Activated CD8-positive, alpha-beta memory T cell treated with anti-CD3 and anti-CD28 coated beads, Interleukin-2, amount 10 ng/mL, durations not matched to agents 7 days and 5 days (primary cell): ENCODE measurements around the gene CREB3L2. TPM values are rescaled to one million over a fixed set of nuclear protein-coding genes. Genes with fewer than 3 reads are reported as not detected.
A peak's percentile ranks its signal among the peaks of the same experiment; 100 is the strongest.
"Not testable (repeated sequence)": the region's sequence is repeated elsewhere in the genome, so short reads cannot be mapped to it uniquely, and the experiment has no call there.

Source experiments
- ATAC-seq: fragments of 150-1000 bp; cut with Tn5 transposase; one replicate; pipeline ENCODE4 v1.10.0; 2021; ENCODE audit warnings: moderate library complexity
- CTCF ChIA-PET: fragments of 350-600 bp; sonication (Branson Sonifier 250); formaldehyde crosslinking; loops from one replicate; lab custom pipeline; 2021; ENCODE audit warnings: antibody characterized with exemption; lab: Charles Lee
- DNase-seq: peaks from one replicate; pipeline ENCODE4 v3.0.0-alpha.2; 2020
- H3K27ac Mint-ChIP-seq: one replicate; pipeline ENCODE4 v1.8.0; 2021; ENCODE audit warnings: mild to moderate bottlenecking, mixed read lengths
- H3K27me3 Mint-ChIP-seq: one replicate; pipeline ENCODE4 v1.8.0; 2021; ENCODE audit warnings: mixed read lengths
- H3K36me3 Mint-ChIP-seq: one replicate; pipeline ENCODE4 v1.8.0; 2021; ENCODE audit warnings: mild to moderate bottlenecking, mixed read lengths
- H3K4me1 Mint-ChIP-seq: one replicate; pipeline ENCODE4 v1.8.0; 2021; ENCODE audit warnings: mixed read lengths
- H3K4me3 Mint-ChIP-seq: one replicate; pipeline ENCODE4 v1.8.0; 2021; ENCODE audit warnings: mild to moderate bottlenecking, moderate library complexity, mixed read lengths
- H3K9me3 Mint-ChIP-seq: one replicate; pipeline ENCODE4 v1.8.0; 2022; ENCODE audit warnings: low read depth, mixed read lengths
- total RNA-seq, 2 experiments: library from RNA; stranded (reverse); gene quantifications; one replicate each; pipeline ENCODE4 v1.2.3, GENCODE V29; 2021

The CREB3L2 gene
- total RNA-seq, 2 experiments from 2014 or later: 24.0 to 29.0 TPM

DNA sequence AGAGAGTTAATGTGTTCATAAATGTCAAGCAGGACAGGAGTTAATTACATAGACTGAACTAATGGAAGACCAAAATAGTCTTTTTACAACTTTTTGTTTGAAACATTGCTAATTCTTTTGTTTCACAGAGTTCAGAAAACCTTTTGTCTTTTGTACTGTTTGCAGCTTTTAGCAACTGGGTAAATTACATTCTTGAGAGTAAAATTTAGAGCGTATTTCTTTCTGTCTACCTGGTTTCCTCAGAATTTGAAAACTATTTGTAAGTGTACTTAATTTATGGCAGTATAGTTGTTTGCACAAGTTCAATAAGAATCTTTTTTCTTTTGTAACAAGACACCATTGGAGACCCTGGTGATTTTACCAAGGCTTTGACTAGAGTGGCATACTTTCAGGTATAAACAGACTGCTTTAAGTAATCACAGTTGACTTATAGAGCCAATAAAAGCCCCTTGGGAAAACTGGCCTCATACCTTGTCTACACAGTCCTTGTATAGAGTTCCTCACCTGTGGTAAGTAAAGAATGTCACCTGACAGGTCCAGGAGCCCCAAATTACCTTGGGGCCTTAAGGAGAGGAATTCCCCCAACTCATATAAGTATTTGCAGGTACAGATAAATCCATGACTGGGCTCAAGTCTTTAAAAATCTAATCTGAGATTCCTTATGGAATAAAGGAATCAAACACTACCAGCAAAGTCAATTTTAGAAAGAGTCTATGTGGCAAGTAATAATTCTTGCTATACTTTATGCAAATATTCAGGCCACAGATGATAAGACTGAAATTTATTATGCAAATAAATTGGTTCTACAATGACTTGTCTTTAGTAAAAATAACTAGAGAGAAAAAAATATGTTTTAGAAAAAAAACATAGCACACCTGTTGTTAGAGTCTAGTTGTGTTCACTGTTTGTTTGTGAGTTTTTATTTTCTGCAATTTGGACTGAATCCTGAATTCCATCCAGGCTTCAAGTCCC lies 23.6 kb upstream of the CREB3L2 start:
- CTCF ChIA-PET: no interaction called here
- peaks cover 5% of the 10 kb centered on the region for H3K27me3 Mint-ChIP-seq
- peaks cover 2% of the 10 kb centered on the region for H3K36me3 Mint-ChIP-seq
- no peak overlapping the region for H3K4me3 Mint-ChIP-seq
- H3K27ac Mint-ChIP-seq: no peak overlapping the region
- peaks cover 2% of the 10 kb centered on the region for H3K9me3 Mint-ChIP-seq
- H3K4me1 Mint-ChIP-seq: peaks cover 9% of the 10 kb centered on the region
- ATAC-seq (no peak), DNase-seq (no peak)

DNA sequence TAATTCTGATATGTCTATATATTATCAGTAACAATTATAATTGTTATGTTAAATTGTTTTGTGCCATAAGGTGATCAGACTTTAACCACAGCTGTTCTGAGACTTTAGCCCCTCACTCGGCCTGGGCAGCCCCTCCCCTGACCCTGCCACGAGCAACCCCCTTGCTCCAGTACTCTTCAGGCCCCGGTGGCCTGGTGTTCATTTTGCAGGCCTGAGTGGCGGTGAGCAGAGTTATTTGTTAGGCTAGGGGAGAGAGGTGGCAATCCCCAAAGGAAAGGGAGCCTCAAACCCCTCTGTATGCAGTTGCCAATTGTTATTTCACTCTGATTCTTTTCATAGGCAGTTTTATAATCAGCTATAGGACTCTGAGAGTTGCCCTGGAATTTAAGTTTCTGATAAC lies 22.9 kb upstream of the CREB3L2 start:
- no peak overlapping the region for H3K27ac Mint-ChIP-seq
- peaks cover 5% of the 10 kb centered on the region for H3K27me3 Mint-ChIP-seq
- peaks cover 2% of the 10 kb centered on the region for H3K9me3 Mint-ChIP-seq
- no peak for DNase-seq
- CTCF ChIA-PET: interaction anchor here (1.0 to 1.7 kb wide), 4 partner anchors 10 to 714 kb away, joined by 3 to 6 read pairs (median 4); no protein-coding TSS in a partner anchor
- H3K4me1 Mint-ChIP-seq: peaks cover 9% of the 10 kb centered on the region
- no peak overlapping the region for H3K4me3 Mint-ChIP-seq
- no peak for ATAC-seq
- peaks cover 2% of the 10 kb centered on the region for H3K36me3 Mint-ChIP-seq

DNA sequence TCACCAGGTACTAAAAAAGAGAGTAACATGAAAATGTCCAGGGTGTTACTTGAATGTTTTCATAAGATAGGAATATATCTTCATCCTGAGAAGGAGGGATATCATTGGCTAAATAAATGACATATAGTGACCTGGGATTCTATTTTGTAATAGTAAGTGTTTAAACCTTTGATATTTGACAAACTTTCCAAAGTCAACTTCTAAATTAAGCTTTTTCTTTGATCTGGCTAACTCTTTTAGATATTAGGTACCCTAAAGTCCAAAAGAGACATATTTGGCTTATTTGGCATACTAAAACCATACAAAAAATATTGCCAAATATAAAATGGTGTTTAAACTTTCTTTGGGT lies 22.4 kb upstream of the CREB3L2 start:
- H3K9me3 Mint-ChIP-seq: peaks cover 2% of the 10 kb centered on the region
- CTCF ChIA-PET: interaction anchor here (1.0 to 1.7 kb wide), 5 partner anchors 9 to 714 kb away, joined by 3 to 6 read pairs (median 3); no protein-coding TSS in a partner anchor

DNA sequence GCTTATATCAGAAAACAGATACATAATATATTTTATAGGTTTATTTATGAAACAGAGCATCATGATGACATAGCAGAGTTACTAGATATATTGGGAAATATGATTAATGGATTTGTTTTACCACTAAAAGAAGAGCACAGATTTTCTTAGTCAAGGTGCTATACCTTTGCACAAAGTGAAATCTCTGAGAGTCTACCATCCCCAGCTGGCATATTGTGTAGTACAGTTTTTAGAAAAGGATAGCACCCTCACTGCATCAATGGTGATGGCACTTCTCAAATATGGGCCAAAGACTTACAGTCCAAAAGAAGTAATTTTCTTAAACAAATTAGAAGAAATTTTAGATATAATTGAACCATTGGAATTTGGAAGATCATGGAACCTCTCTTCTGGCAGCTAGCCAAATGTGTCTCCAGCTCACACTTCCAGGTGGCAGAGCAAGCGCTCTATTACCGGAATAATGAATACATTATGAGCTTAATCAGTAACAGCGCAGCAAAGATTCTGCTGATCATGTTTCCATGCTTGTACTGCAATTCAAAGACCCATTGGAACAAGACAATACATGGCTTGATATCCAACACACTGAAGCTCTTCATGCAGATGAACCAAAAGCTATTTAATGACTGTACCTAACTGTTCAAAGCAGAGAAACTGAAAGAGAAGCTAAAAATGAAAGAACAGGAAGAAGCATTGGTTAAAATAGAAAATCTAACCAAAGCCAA lies 21.9 kb upstream of the CREB3L2 start:
- Mint-ChIP-seq H3K27ac (no peak overlapping the region), H3K36me3 (peaks cover 2% of the 10 kb centered on the region), H3K27me3 (no peaks in the 10 kb centered on the region), H3K4me3 (no peak overlapping the region), H3K9me3 (peaks cover 2% of the 10 kb centered on the region), H3K4me1 (peaks cover 9% of the 10 kb centered on the region)
- CTCF ChIA-PET: interaction anchor here (1.0 to 1.7 kb wide), 5 partner anchors 9 to 715 kb away, joined by 3 to 6 read pairs (median 3); no protein-coding TSS in a partner anchor
- ATAC-seq: peak; percentile 65
- no peak for DNase-seq

More for the DNA sequence above, 22.4 kb upstream of the CREB3L2 start:
- ATAC-seq: no peak
- Mint-ChIP-seq H3K4me1 (peaks cover 9% of the 10 kb centered on the region), H3K4me3 (no peak overlapping the region), H3K27me3 (peaks cover 3% of the 10 kb centered on the region), H3K36me3 (peaks cover 2% of the 10 kb centered on the region), H3K27ac (no peak overlapping the region)
- no peak for DNase-seq

DNA sequence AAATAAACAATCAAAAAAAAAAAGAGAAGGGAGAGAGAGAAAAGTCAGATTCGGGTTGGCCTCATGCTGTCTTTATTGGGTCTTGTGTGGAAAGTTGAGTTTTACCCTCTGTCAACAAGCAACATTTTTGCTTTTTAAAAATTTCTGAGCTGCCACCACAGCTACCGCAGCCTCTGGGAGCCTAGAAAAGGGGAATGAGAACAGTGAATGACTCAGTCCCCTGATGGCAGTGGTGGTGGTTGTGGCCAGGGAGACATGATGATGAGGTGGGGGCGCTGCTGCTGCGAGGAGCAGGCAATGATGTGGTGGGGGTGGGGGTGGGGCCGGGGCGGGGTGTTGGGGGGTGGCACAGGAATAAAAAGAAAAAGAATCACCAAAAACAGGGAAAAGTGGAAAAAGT lies 20.0 kb upstream of the CREB3L2 start:
- ATAC-seq: no peak
- Mint-ChIP-seq H3K4me1 (peaks cover 9% of the 10 kb centered on the region), H3K4me3 (no peak overlapping the region), H3K27me3 (no peaks in the 10 kb centered on the region), H3K36me3 (peaks cover 2% of the 10 kb centered on the region), H3K9me3 (peaks cover 2% of the 10 kb centered on the region), H3K27ac (no peak overlapping the region)
- no peak for DNase-seq
- CTCF ChIA-PET: interaction anchor here (1.9 kb wide), 1 partner anchor 20 kb away, joined by 8 read pairs; the partner anchor contains the start of gene CREB3L2

DNA sequence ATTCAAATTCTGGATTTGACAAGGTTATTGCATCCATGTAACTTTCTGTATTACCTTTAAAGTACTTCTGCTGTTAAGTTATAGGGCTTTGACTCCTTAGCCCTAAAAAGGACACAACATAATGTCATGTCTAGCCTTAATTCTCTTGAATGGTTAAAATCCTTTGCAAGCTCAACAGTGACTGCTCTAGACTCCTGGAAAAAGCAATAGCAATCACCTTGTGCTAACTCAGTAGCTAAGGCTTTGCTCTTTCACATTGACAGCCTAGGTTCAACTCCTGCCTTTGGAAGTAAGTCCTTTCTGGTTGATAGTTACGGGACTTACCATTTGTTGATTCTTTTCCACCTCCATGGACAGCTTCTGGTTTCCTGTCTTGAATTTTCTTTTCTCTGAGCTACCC lies 16.1 kb upstream of the CREB3L2 start:
- DNase-seq: no peak
- H3K27ac Mint-ChIP-seq: no peak overlapping the region
- H3K4me1 Mint-ChIP-seq: peaks cover 1% of the 10 kb centered on the region
- no peaks in the 10 kb centered on the region for H3K9me3 Mint-ChIP-seq
- CTCF ChIA-PET: interaction anchor here (1.2 to 2.0 kb wide), 4 partner anchors 9 to 721 kb away, joined by 3 to 7 read pairs (median 5); partner anchors contain the start of gene CREB3L2
- no peak for ATAC-seq
- no peaks in the 10 kb centered on the region for H3K27me3 Mint-ChIP-seq
- H3K4me3 Mint-ChIP-seq: no peak overlapping the region
- no peaks in the 10 kb centered on the region for H3K36me3 Mint-ChIP-seq

DNA sequence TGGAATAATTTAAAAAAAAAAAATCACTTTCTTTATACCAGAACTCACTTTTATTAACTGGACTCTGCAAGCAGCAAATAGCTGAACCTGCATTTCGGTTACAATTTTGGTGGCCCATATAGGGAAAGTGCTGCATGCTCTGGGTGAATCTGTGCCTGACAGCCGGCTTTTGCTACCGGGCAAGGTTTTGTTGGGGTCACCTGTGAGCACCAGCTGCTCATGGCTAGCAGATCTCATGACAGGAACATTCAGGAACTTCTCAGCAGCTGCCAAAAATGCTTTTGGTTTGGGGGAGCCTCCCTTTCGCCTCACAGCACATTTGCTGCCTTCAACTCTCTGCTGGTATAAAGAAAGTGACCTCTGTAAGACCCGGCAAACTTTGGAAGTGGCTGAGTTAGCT lies 13.2 kb upstream of the CREB3L2 start:
- H3K27ac Mint-ChIP-seq: no peak overlapping the region
- no peak for ATAC-seq
- no peaks in the 10 kb centered on the region for H3K9me3 Mint-ChIP-seq
- H3K4me3 Mint-ChIP-seq: no peak overlapping the region
- H3K27me3 Mint-ChIP-seq: no peaks in the 10 kb centered on the region
- no peak for DNase-seq
- no peaks in the 10 kb centered on the region for H3K36me3 Mint-ChIP-seq
- CTCF ChIA-PET: interaction anchor here (0.9 to 1.8 kb wide), 4 partner anchors 9 to 724 kb away, joined by 3 to 8 read pairs (median 4); partner anchors contain the start of gene CREB3L2
- no peaks in the 10 kb centered on the region for H3K4me1 Mint-ChIP-seq

DNA sequence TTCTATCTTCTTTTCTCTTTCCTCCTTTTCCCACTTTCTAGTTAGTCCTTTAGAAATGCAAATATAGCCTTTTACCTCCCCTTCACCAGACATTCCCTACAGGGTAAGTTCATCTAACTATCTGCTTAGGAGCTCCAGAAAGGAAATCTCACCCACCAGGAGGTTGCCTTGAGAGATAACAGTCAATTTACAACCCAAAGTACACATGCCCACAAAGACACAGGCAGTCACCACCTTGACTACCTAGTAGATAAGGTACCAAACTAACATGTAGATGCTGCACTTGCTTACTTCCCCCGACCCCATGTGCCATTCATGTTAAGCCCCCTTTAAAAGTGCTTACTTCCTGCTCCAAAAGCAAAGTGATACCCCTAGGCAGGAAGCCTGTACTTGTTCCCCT lies 12.8 kb upstream of the CREB3L2 start:
- Mint-ChIP-seq H3K27me3 (peaks cover under 1% of the 10 kb centered on the region), H3K36me3 (no peaks in the 10 kb centered on the region), H3K4me3 (no peak overlapping the region), H3K27ac (no peak overlapping the region), H3K9me3 (no peaks in the 10 kb centered on the region), H3K4me1 (no peaks in the 10 kb centered on the region)
- DNase-seq (no peak), ATAC-seq (no peak)
- CTCF ChIA-PET: interaction anchor here (1.0 to 2.2 kb wide), 3 partner anchors 9 to 115 kb away, joined by 4 to 5 read pairs (median 5); no protein-coding TSS in a partner anchor

DNA sequence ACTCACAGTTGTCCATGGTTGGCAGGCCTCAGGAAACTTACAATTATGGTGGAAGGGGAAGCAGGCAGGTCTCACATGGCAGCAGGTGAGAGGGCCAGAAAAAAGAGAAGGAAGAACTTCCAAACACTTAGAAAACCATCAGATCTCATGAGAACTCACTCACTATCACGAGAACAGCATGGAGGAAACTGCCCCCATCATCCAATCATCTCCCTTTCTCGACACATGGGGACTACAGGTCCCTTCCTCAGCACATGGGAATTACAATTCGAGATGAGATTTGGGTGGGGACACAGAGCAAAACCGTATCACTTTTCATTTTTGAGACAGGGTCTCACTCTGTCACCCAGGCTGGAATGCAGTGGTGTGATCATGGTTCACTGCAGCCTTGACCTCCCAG lies 12.3 kb upstream of the CREB3L2 start:
- ATAC-seq, H3K27ac Mint-ChIP-seq, H3K9me3 Mint-ChIP-seq, H3K36me3 Mint-ChIP-seq, H3K27me3 Mint-ChIP-seq, H3K4me3 Mint-ChIP-seq, H3K4me1 Mint-ChIP-seq, DNase-seq: not testable (repeated sequence)
- CTCF ChIA-PET: interaction anchor here (1.0 to 2.2 kb wide), 5 partner anchors 10 to 115 kb away, joined by 4 to 10 read pairs (median 5); partner anchors contain the start of gene CREB3L2

DNA sequence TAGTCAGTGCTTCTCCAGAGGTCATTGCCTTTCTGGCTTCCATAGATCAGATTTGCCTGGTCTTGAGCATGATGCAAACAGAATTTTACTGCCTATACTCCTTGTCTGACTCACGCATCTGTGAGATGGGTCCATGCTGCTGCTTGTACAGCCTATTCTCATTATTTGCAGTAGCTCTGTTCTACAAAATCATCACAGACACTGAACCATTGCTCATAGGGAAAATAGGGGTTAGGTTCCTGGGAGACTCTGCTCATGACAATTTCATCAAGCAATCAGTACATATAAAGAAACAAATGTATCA lies 7.4 kb upstream of the CREB3L2 start:
- H3K36me3 Mint-ChIP-seq: no peaks in the 10 kb centered on the region
- H3K27me3 Mint-ChIP-seq: peaks cover 2% of the 10 kb centered on the region
- CTCF ChIA-PET: interaction anchor here (0.6 to 15.7 kb wide), 14 partner anchors 8 to 403 kb away, joined by 3 to 256 read pairs (median 3); no protein-coding TSS in a partner anchor
- no peak overlapping the region for H3K27ac Mint-ChIP-seq
- H3K4me3 Mint-ChIP-seq: no peak overlapping the region
- DNase-seq (no peak), ATAC-seq (no peak)
- H3K9me3 Mint-ChIP-seq: no peaks in the 10 kb centered on the region
- peaks cover 4% of the 10 kb centered on the region for H3K4me1 Mint-ChIP-seq

DNA sequence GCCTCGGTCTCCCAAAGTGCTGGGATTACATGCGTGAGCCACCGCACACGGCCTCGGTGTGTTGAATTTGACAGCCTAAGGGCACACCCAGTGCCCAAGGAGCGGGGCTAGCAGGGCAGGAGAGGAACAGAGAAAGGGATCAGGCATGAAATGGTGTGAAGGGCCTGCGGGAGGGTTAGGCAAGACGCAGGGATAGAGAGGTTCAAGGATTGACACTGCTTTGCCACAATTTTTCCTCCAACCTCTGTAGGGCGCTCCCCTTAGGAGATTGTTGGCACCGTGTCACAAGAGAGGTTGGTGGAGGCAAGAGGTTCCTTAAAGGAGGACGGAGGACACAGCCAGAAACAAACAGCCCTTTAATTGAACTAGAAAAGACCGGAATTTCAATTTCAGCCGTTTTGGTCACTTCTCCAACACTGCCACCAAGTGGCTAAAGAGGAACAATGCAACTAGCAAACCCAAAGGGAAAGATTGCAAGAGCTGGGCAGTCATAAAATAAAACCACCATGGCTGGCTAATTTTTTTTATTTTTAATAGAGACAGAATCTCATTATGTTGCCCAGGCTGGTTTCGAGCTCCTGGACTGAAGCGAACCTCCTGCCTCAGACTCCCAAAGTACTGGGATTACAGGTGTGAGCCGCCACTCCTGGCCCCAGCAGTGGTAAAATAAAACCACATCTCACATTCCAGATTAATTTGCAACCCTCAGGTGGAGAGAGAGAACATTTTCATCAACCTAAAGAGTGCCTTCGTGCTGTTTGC lies 6.9 kb upstream of the CREB3L2 start:
- DNase-seq (peak; percentile 46), ATAC-seq (peak; percentile 33)
- H3K9me3 Mint-ChIP-seq: no peaks in the 10 kb centered on the region
- H3K36me3 Mint-ChIP-seq: no peaks in the 10 kb centered on the region
- H3K27me3 Mint-ChIP-seq: peaks cover 2% of the 10 kb centered on the region
- CTCF ChIA-PET: interaction anchor here (0.6 to 15.7 kb wide), 17 partner anchors 8 to 627 kb away, joined by 3 to 256 read pairs (median 3); no protein-coding TSS in a partner anchor
- peaks cover 4% of the 10 kb centered on the region for H3K4me1 Mint-ChIP-seq
- H3K27ac Mint-ChIP-seq: no peak overlapping the region
- no peak overlapping the region for H3K4me3 Mint-ChIP-seq

DNA sequence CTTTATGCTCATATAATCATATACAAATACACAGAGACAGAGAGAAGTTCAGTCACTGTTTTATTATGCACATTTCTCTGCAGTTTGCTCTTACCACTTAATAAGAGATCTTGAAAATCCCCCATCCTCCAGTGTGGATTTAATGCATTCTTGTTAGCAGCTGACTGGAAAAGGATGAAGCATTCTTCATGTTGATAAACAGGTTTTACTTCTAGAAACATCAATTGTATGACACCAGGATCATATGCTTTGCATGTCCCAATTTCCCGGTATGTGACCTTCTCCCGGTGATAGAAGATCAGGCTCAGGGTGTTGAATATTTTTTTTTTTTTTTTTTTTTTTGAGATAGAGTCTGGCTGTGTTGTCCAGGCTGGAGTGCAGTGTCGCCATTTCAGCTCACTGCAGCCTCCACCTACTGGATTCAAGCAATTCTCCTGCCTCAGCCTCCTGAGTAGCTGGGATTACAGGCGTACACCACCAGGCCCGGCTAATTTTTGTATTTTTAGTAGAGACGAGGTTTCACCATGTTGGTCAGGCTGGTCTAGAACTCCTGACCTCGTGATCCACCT lies 6.2 kb upstream of the CREB3L2 start:
- no peaks in the 10 kb centered on the region for H3K9me3 Mint-ChIP-seq
- H3K4me1 Mint-ChIP-seq: peaks cover 4% of the 10 kb centered on the region
- no peak overlapping the region for H3K27ac Mint-ChIP-seq
- H3K27me3 Mint-ChIP-seq: peaks cover 2% of the 10 kb centered on the region
- no peaks in the 10 kb centered on the region for H3K36me3 Mint-ChIP-seq
- ATAC-seq: no peak
- DNase-seq: no peak
- H3K4me3 Mint-ChIP-seq: no peak overlapping the region
- CTCF ChIA-PET: interaction anchor here (0.7 to 15.7 kb wide), 11 partner anchors 8 to 731 kb away, joined by 3 to 256 read pairs (median 4); no protein-coding TSS in a partner anchor
